CD4-positive, CD25-positive, alpha-beta regulatory T cell (primary cell): ENCODE measurements around the gene AANAT. TPM values are rescaled to one million over a fixed set of nuclear protein-coding genes. Genes with fewer than 3 reads are reported as not detected.

Source experiments
- ATAC-seq, 2 donors: fragments of 150-1000 bp; cut with Tn5 transposase; one replicate each; pipeline ENCODE4 v1.10.0; 2021; ENCODE audit warnings: low read depth in 2 of 2, moderate number of reproducible peaks in 2 of 2, moderate library complexity in 1 of 2
- DNase-seq, 3 donors: peaks; one replicate each; pipeline versions ENCODE4 v3.0.0 to v3.0.0-alpha.2; 2012 to 2022; ENCODE audit warnings: mixed read lengths in 1 of 3
- H3K27ac ChIP-seq: one replicate; pipeline ENCODE4 v1.7.0; 2013; ENCODE audit warnings: mild to moderate bottlenecking, low read length; ENCODE audit not compliant: insufficient read depth, poor library complexity, severe bottlenecking
- H3K27me3 ChIP-seq: one replicate; pipeline ENCODE4 v1.7.0; 2013; ENCODE audit warnings: low read length; ENCODE audit not compliant: control insufficient read depth, insufficient read depth
- H3K36me3 ChIP-seq: one replicate; pipeline ENCODE4 v1.7.0; 2013; ENCODE audit warnings: mild to moderate bottlenecking, low read length, moderate library complexity; ENCODE audit not compliant: control insufficient read depth, insufficient read depth
- H3K4me1 ChIP-seq: 2 replicates; pipeline ENCODE4 v1.7.0; 2013; ENCODE audit warnings: mild to moderate bottlenecking, low read length; ENCODE audit not compliant: insufficient read depth, control insufficient read depth, poor library complexity, severe bottlenecking
- H3K4me3 ChIP-seq: one replicate; pipeline ENCODE4 v1.7.0; 2013; ENCODE audit warnings: low read depth, mild to moderate bottlenecking, low read length, moderate library complexity
- H3K9me3 ChIP-seq, 2 experiments: 1 replicate in 1 of 2; 2 replicates in 1 of 2; pipeline ENCODE4 v1.7.0; 2013; ENCODE audit warnings: low read length in 2 of 2, mild to moderate bottlenecking in 1 of 2, moderate library complexity in 1 of 2; ENCODE audit not compliant: control insufficient read depth in 2 of 2
- H3K27ac Mint-ChIP-seq, 3 donors: one replicate each; pipeline ENCODE4 v1.8.0; 2020 to 2022; ENCODE audit warnings: mild to moderate bottlenecking in 3 of 3, mixed read lengths in 3 of 3, moderate library complexity in 2 of 3
- H3K27me3 Mint-ChIP-seq: one replicate; pipeline ENCODE4 v1.8.0; 2022; ENCODE audit warnings: mild to moderate bottlenecking, mixed read lengths
- H3K36me3 Mint-ChIP-seq: one replicate; pipeline ENCODE4 v1.8.0; 2020; ENCODE audit warnings: mixed read lengths
- H3K4me1 Mint-ChIP-seq, 4 donors: one replicate each; pipeline ENCODE4 v1.8.0; 2020 to 2022; ENCODE audit warnings: mixed read lengths in 4 of 4, mild to moderate bottlenecking in 1 of 4
- H3K4me3 Mint-ChIP-seq, 4 donors: one replicate each; pipeline ENCODE4 v1.8.0; 2020 to 2022; ENCODE audit warnings: mild to moderate bottlenecking in 4 of 4, mixed read lengths in 4 of 4, moderate library complexity in 3 of 4
- H3K9me3 Mint-ChIP-seq, 7 donors: one replicate each; pipeline ENCODE4 v1.8.0; 2020 to 2022; ENCODE audit warnings: mixed read lengths in 7 of 7, mild to moderate bottlenecking in 3 of 7, moderate library complexity in 2 of 7
- polyA plus RNA-seq, 4 donors: library from polyadenylated mRNA; unstranded; fragments of 300-500 nt; fragmentation: Illumina TruSeq; gene quantifications; one replicate each; pipeline ENCODE4 v1.2.3, GENCODE V29; 2021
- total RNA-seq: library from RNA; stranded (reverse); gene quantifications from one replicate; pipeline ENCODE4 v1.2.3, GENCODE V29; 2022

Gene AANAT
- total and polyA plus RNA-seq, 5 donors from 2014 or later, result not detected

DNA sequence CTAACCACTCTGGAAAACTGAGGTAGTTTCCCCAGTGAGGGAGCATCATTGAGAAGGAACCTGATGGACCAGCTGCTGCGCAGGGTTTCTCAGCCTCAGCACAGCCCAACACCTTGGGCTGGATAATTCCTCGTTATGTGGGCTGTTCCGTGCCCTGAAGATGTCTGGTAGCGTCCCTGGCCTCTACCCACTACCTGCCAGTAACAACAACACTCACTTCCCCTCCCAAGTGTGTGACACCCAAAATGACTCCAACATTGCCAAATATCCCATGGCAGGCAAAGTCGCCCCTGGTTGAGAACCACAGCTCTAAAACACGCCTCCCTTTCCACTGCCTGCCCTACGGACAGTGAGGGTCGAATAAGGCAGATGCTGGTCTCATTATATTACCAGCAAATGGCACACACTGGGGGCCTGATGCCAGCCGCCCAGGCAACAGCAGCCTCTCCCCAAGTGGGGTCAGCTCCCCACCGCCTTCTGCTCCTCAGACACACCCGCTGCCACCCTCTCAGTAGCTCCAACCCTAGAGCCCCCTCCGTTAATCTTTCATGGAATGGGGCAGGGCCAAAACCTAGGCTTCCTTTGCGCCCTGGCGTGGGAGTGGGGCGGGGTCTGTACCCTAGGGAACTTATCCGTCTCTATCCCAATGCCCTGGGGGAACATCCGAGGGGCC lies 32.8 kb downstream of the AANAT start:
- no peaks in the 10 kb centered on the region for H3K36me3 ChIP-seq
- Mint-ChIP-seq H3K4me1 (peaks cover 0 to 43% (median 12%) of the 10 kb centered on the region in 4 donors), H3K4me3 (peak overlapping the region; percentile 72 to 86 (median 81)), H3K27ac (peak overlapping the region in 2 of 3 donors; percentile 25 to 44), H3K27me3 (no peaks in the 10 kb centered on the region), H3K36me3 (no peaks in the 10 kb centered on the region), H3K9me3 (no peaks in the 10 kb centered on the region)
- no peaks in the 10 kb centered on the region for H3K9me3 ChIP-seq
- no peak for DNase-seq
- no peaks in the 10 kb centered on the region for H3K27me3 ChIP-seq
- peaks cover 26% of the 10 kb centered on the region for H3K4me1 ChIP-seq
- no peak for ATAC-seq
- H3K4me3 ChIP-seq, result no peak overlapping the region
- peak overlapping the region; percentile 74 for H3K27ac ChIP-seq

DNA sequence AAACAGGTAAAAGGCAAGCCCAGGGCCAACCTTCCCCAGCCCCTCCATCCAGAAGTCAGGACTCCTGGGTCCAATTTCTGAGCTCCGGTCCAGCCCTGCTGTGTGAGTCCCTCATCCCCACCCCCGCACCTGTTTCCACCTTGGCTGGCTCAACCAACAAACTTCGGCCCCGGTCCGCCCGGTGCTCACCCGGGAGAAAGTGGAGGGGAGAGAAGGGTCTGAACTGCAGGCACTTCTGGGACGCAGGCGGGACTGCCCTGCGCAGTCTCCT lies 33.3 kb downstream of the AANAT start:
- Mint-ChIP-seq H3K27ac (peak overlapping the region in 2 of 3 donors; percentile 25 to 44), H3K36me3 (no peaks in the 10 kb centered on the region), H3K27me3 (no peaks in the 10 kb centered on the region), H3K9me3 (no peaks in the 10 kb centered on the region), H3K4me1 (peaks cover 0 to 43% (median 13%) of the 10 kb centered on the region in 4 donors), H3K4me3 (peak overlapping the region; percentile 72 to 86 (median 81))
- ATAC-seq (no peak), DNase-seq (no peak)
- no peaks in the 10 kb centered on the region for H3K27me3 ChIP-seq
- no peaks in the 10 kb centered on the region for H3K9me3 ChIP-seq
- H3K27ac ChIP-seq, result peak overlapping the region; percentile 74
- H3K4me1 ChIP-seq, result peaks cover 26% of the 10 kb centered on the region
- H3K4me3 ChIP-seq, result no peak overlapping the region
- H3K36me3 ChIP-seq, result no peaks in the 10 kb centered on the region

DNA sequence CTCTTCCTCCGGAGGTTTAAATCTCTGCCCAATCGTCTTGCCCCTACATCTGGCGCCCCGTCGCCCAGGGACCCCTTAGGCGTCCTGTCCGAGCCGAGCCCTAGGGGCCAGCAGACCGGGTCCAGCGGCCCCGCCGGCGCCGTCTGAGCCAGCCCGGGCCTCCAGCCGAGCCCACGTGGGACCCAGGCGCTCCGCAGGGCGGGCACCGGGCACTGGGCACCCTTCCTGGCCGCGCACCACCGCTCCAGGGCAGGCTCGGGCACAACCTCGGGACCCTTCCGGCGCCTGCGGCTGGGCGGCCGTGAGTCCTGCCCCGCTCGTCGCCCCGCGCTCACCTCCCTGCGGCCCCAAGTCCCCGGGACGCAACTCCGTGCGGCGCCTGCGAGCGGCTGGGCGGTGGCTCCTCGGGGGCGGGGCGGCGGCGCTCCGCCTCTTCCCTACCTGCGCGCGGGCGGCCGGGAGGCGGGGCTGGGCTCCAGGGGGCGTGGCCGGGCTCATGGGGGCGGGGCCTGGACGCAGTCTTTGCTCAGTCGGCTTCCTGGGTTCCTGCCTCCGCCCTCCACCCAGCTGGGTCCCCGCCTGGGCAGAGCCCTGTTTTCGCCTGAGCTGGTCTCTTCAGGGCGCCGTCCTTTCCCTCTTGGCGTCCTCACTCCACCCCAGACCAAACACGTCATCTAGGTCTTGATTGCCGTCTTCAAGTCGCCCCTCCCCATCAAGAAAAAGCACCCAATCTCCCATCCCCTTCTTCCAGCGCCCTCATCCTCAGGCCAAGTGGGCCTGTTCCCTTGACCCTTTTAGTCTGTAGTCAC lies 33.8 kb downstream of the AANAT start, which contains the start of gene RHBDF2:
Gene RHBDF2, minus strand, starts transcription at position 406 of the 809 bp plus-strand sequence. CDS start 19,899 bp downstream, outside the sequence.
- Mint-ChIP-seq H3K4me3 (peak within 1 kb of the TSS; percentile 72 to 95 (median 85)), H3K9me3 (no peaks in the 10 kb centered on the region), H3K27me3 (no peaks in the 10 kb centered on the region), H3K27ac (peak within 1 kb of the TSS; percentile 86 to 99 (median 97)), H3K4me1 (peaks cover 0 to 42% (median 14%) of the 10 kb centered on the region in 4 donors), H3K36me3 (no peaks in the 10 kb centered on the region)
- peaks cover 27% of the 10 kb centered on the region for H3K4me1 ChIP-seq
- no peaks in the 10 kb centered on the region for H3K36me3 ChIP-seq
- H3K9me3 ChIP-seq, result no peaks in the 10 kb centered on the region
- no peaks in the 10 kb centered on the region for H3K27me3 ChIP-seq
- ATAC-seq, result peak; percentile 96
- H3K27ac ChIP-seq, result peak within 1 kb of the TSS; percentile 74
- H3K4me3 ChIP-seq, result peak within 1 kb of the TSS; percentile 35
- peak; percentile 92 to 95 (median 92) for DNase-seq

DNA sequence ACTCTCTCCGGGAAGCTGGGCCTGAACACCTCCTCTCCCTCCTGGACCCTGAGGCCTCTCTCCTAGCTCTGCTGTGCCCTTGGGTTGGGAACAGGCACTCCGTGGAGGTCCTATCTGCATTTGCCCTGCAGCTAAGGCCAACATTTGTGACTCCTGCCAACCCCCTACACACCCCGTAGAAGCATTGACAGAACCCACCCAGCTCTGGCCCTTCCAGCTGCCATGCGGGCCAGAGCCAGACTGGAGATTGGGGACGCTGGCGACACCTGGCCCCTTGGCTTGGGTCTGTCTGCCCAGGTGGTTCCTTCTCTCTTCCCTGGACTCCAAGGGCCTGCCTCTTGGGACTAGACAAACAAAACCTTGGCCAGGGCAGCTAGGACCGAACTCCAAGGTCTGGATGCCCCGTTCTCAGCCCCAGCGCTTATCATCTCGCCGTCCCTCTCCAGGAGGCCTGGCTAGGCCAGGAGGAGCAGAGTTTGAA lies 34.5 kb downstream of the AANAT start:
- peaks cover 0 to 45% (median 14%) of the 10 kb centered on the region in 4 donors for H3K4me1 Mint-ChIP-seq
- H3K27ac ChIP-seq, result peak overlapping the region; percentile 74
- H3K4me3 ChIP-seq, result peak overlapping the region; percentile 35
- peaks cover 33% of the 10 kb centered on the region for H3K4me1 ChIP-seq
- peak overlapping the region; percentile 53 to 95 (median 85) for H3K4me3 Mint-ChIP-seq
- H3K9me3 ChIP-seq, result no peaks in the 10 kb centered on the region
- ATAC-seq, result no peak
- peaks cover 4% of the 10 kb centered on the region for H3K27me3 Mint-ChIP-seq
- no peaks in the 10 kb centered on the region for H3K36me3 Mint-ChIP-seq
- peak overlapping the region; percentile 86 to 99 (median 97) for H3K27ac Mint-ChIP-seq
- H3K27me3 ChIP-seq, result no peaks in the 10 kb centered on the region
- H3K36me3 ChIP-seq, result no peaks in the 10 kb centered on the region
- no peaks in the 10 kb centered on the region for H3K9me3 Mint-ChIP-seq
- DNase-seq, result no peak

DNA sequence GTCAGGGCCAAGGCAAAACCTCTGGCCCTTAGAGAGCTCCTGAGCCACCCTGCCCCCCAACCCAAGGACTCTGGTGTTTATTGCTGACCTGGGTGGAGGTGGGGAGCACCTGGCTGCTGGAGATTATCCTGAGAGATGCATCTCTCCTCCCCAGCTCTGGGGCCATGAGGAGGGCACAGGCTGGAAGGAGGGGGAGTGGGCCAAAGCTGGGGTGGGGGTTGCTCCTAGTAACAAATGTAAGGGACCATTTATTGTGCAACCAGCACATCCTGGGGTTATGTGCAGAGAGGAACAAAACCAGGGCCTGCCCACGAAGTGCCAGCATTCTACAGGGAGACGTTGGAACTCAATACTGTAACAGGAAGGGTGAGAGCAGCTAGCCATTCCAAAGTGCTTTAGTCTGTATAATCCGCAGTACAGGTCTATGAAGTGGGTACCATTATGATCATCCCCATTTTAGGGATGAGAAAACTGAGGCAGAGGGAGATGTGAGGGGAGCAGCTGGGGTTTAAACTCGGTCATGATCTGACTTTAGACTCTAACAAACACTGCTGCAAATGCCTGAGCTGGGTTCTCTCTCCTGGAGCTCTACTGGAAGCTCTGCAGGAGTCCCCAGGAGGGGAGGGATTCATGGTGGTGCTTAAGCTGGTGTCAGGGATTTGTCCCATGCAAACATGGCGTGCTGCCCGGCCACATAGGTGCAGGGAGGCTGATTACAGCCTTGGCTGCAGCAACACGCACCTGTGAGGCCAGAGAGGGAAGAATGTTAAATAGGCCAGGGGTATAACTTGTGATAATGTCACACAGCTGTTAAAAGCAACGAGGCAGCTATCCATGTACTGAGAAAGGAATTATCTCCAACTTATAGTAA lies 35.2 kb downstream of the AANAT start:
- Mint-ChIP-seq H3K9me3 (no peaks in the 10 kb centered on the region), H3K4me3 (peak overlapping the region; percentile 21 to 61 (median 34)), H3K4me1 (peaks cover 0 to 42% (median 13%) of the 10 kb centered on the region in 4 donors), H3K27me3 (peaks cover 4% of the 10 kb centered on the region), H3K27ac (no peak overlapping the region), H3K36me3 (no peaks in the 10 kb centered on the region)
- peaks cover 33% of the 10 kb centered on the region for H3K4me1 ChIP-seq
- no peak overlapping the region for H3K4me3 ChIP-seq
- DNase-seq (no peak), ATAC-seq (no peak)
- H3K27me3 ChIP-seq, result no peaks in the 10 kb centered on the region
- no peaks in the 10 kb centered on the region for H3K36me3 ChIP-seq
- peak overlapping the region; percentile 74 for H3K27ac ChIP-seq
- H3K9me3 ChIP-seq, result no peaks in the 10 kb centered on the region

DNA sequence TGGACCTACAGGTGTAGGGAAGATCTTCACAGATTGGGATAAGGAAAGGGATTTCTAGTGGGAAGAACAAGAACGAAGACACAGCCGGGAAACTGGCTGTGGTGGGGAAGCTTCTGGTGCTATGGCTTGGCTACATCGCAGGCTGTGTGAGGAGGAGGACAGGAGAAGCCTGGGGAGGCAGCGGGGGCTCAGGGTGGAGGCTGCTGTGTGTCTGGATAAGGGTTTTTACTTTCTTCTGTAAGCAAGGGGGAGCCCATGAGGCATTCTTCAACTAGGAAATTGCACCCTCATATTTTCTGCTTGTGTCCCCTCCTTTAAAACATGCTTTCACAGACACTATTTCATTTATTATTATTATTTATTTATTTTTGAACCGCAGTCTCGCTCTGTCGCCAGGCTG lies 36.7 kb downstream of the AANAT start:
- no peaks in the 10 kb centered on the region for H3K27me3 ChIP-seq
- H3K9me3 ChIP-seq, result no peaks in the 10 kb centered on the region
- Mint-ChIP-seq H3K9me3 (no peaks in the 10 kb centered on the region), H3K4me1 (peaks cover 0 to 37% (median 13%) of the 10 kb centered on the region in 4 donors), H3K27me3 (peaks cover 10% of the 10 kb centered on the region), H3K27ac (peak overlapping the region in 1 of 3 donors; percentile 80), H3K4me3 (peak overlapping the region in 1 of 4 donors; percentile 56), H3K36me3 (no peaks in the 10 kb centered on the region)
- peaks cover 30% of the 10 kb centered on the region for H3K4me1 ChIP-seq
- H3K27ac ChIP-seq, result no peak overlapping the region
- DNase-seq (no peak), ATAC-seq (no peak)
- H3K36me3 ChIP-seq, result no peaks in the 10 kb centered on the region
- no peak overlapping the region for H3K4me3 ChIP-seq
